ENCODE measurements around the gene DNAH2. TPM values are rescaled to one million over a fixed set of nuclear protein-coding genes. Genes with fewer than 3 reads are reported as not detected.

Gene DNAH2
- total and polyA plus RNA-seq, 2 of the 8 experiments (the other 6 are each of a cell fraction or from before 2014, with no cell fraction given), result 0.13 to 0.18 TPM

GRCh38 chr17:7684851-7685532, 32.6 kb upstream of the DNAH2 start:
- Histone ChIP-seq H2BK12ac (ENCODE audit: low read depth, low read length) (no peak overlapping the region; the same call in 1 of the 2 replicates), H3K9ac (replicated peaks in 1 of 4; ENCODE audit: extremely low read depth in 1 of 4, low read depth in 3 of 4, low read length in 3 of 4) (peak overlapping the region; percentile 78 to 99 (median 98)), H3K27me3 (replicated peaks in 1 of 4; ENCODE audit: control insufficient read depth in 3 of 4, extremely low read depth in 1 of 4, insufficient read depth in 3 of 4, low read length in 3 of 4) (no peaks in the 10 kb centered on the region), H3K79me2 (ENCODE audit: control insufficient read depth in 1 of 2, insufficient read depth in 2 of 2, low read length in 2 of 2) (peaks cover 25 to 77% of the 10 kb centered on the region in 2 experiments), H3K9me3 (ENCODE audit: insufficient read depth in 2 of 2, low read depth in 1 of 2, low read length in 1 of 2) (no peaks in the 10 kb centered on the region), H3K56ac (replicated peaks; ENCODE audit: insufficient read length, low read depth, low read length) (no peak overlapping the region), H3K4me1 (replicated peaks in 1 of 4; ENCODE audit: control insufficient read depth in 3 of 4, insufficient read depth in 4 of 4, low read length in 3 of 4) (peaks cover 0 to 11% (median 4%) of the 10 kb centered on the region in 4 experiments; a peak in 4 of 7 replicates), H2BK15ac (ENCODE audit: low read length) (no peak overlapping the region), H2BK20ac (ENCODE audit: low read length) (no peak overlapping the region), H3K4me2 (ENCODE audit: insufficient read depth in 1 of 2, low read depth in 2 of 2, low read length in 2 of 2) (peak overlapping the region; percentile 84 to 91), H4K8ac (ENCODE audit: extremely low read depth, insufficient read depth, low read length) (no peak overlapping the region), H3K27ac (ENCODE audit: low read depth, low read length) (peak overlapping the region; percentile 99), H3K23me2 (ENCODE audit: low read depth, low read length) (peaks cover 16% of the 10 kb centered on the region), H2BK120ac (replicated peaks; ENCODE audit: low read depth, low read length) (no peak overlapping the region), H3K79me1 (ENCODE audit: low read depth, low read length) (peaks cover 11% of the 10 kb centered on the region), H3K23ac (ENCODE audit: insufficient read length) (no peak overlapping the region), H2BK5ac (ENCODE audit: low read depth, low read length) (peak overlapping the region; percentile 99; the same call in 1 of the 2 replicates), H3K14ac (ENCODE audit: insufficient read length) (no peak overlapping the region), H4K20me1 (replicated peaks in 1 of 2; ENCODE audit: control insufficient read depth in 1 of 2, insufficient read depth in 2 of 2, low read length in 2 of 2) (peaks cover 7 to 10% of the 10 kb centered on the region in 2 experiments), H3K36me3 (ENCODE audit: control insufficient read depth in 2 of 4, insufficient read depth in 4 of 4, low read length in 3 of 4) (peaks cover 0 to 4% (median 0%) of the 10 kb centered on the region in 4 experiments; a peak in 2 of 8 replicates), H4K5ac (ENCODE audit: insufficient read length, low read depth, low read length) (no peak overlapping the region), H3K4me3 (ENCODE audit: extremely low read depth in 1 of 4, insufficient read depth in 2 of 4, low read depth in 3 of 4, low read length in 4 of 4) (peak overlapping the region; percentile 75 to 100 (median 94)), H3K18ac (ENCODE audit: extremely low read depth, low read length) (no peak overlapping the region), H3K4ac (replicated peaks; ENCODE audit: insufficient read length, low read depth, low read length) (no peak overlapping the region), H2AK5ac (ENCODE audit: low read depth, low read length) (peak overlapping the region; percentile 99; the same call in 1 of the 2 replicates), H2AFZ (ENCODE audit: low read length) (no peak overlapping the region), H4K91ac (replicated peaks; ENCODE audit: insufficient read length, low read length) (no peak overlapping the region)
- WGBS, 2 experiments (ENCODE audit: extremely low coverage in 1 of 2, insufficient coverage in 1 of 2, insufficient read length in 1 of 2, insufficient replicate concordance in 2 of 2, low coverage in 1 of 2, low lambda C conversion rate in 2 of 2, missing lambda C conversion rate in 1 of 2), result 70% methylated on average over 15 of the region's 15 CpGs; no CpG with 5 or more reads in 1 of the 2 experiments
- DNase-seq (ENCODE audit: low read depth in 1 of 2, low spot score in 2 of 2), result no peak
- FAIRE-seq, result no peak
- TF ChIP-seq POU5F1 (IDR thresholded peaks at IDR 0.05; ENCODE audit: low read depth, low read length) (no peak), SIN3A (conservative IDR thresholded peaks at IDR 0.05 in 1 of 2, IDR thresholded peaks at IDR 0.05 in 1 of 2; ENCODE audit: low read depth in 1 of 2, low read length in 2 of 2) (no peak), E2F6 (IDR thresholded peaks at IDR 0.05) (no peak), ASH2L (IDR thresholded peaks at IDR 0.05; ENCODE audit: low read length) (peak; percentile 12)
- ChIA-PET CTCF (ENCODE audit: partially characterized antibody) (interaction anchor here (1.4 to 11.3 kb wide), 7 partner anchors 10 to 58 kb away, joined by 3 to 199 read pairs (median 85); partner anchors contain the start of genes DNAH2, EFNB3, SAT2 and SHBG), POLR2A (ENCODE audit: partially characterized antibody) (interaction anchor here (1.3 to 58.0 kb wide), 6 partner anchors 18 to 109 kb away, joined by 3 to 2272 read pairs (median 120); partner anchors contain the start of genes ATP1B2, CD68, DNAH2 and EFNB3)
